Caco-2 (cell line): ENCODE data around the gene SECTM1. TPM values are rescaled to one million over a fixed set of nuclear protein-coding genes. Genes with fewer than 3 reads are reported as not detected.

Experiments used
- BruUV-seq: library from RNA; stranded (reverse); fragments of 400-500 nt; replicated peaks from 2 replicates; lab custom pipeline; 2021; lab: Mats Ljungman, UMichigan
- CTCF ChIA-PET: fragments of 300-600 bp; sonication (Branson Sonifier 250); formaldehyde crosslinking; loops from one replicate; lab custom pipeline; 2022; ENCODE audit warnings: antibody characterized with exemption; lab: Charles Lee
- POLR2A ChIA-PET: fragments of 300-600 bp; sonication (Branson Sonifier 250); formaldehyde crosslinking; loops from one replicate; lab custom pipeline; 2022; ENCODE audit warnings: antibody characterized with exemption; lab: Charles Lee
- DNase-seq, 2 experiments: peaks; one replicate each; pipeline versions ENCODE4 v3.0.0 to v3.0.0-alpha.2; 2020 to 2022
- H3K27me3 ChIP-seq: replicated peaks from 2 replicates; pipeline ENCODE4 v1.6.0; 2011; ENCODE audit warnings: low read length; ENCODE audit not compliant: control insufficient read depth, insufficient read depth
- H3K36me3 ChIP-seq: 2 replicates; pipeline ENCODE4 v1.5.1; 2011; ENCODE audit warnings: low read length; ENCODE audit not compliant: control insufficient read depth, insufficient read depth
- H3K4me1 ChIP-seq: fragments of 250-450 bp; sonication (Bioruptor Pico); 2 replicates; pipeline ENCODE4 v1.5.1; 2020; ENCODE audit warnings: mild to moderate bottlenecking
- H3K4me3 ChIP-seq: 2 replicates; pipeline ENCODE4 v1.5.1; 2011; ENCODE audit warnings: low read depth, mild to moderate bottlenecking, control low read depth, low read length
- H3K9me3 ChIP-seq: fragments of 250-450 bp; sonication (Bioruptor Pico); 2 replicates; pipeline ENCODE4 v1.5.1; 2020; ENCODE audit warnings: mild to moderate bottlenecking, moderate library complexity
- H3K27ac Mint-ChIP-seq: one replicate; pipeline ENCODE4 v1.8.0; 2022; ENCODE audit warnings: mixed read lengths; ENCODE audit not compliant: unreplicated experiment
- H3K27me3 Mint-ChIP-seq: one replicate; pipeline ENCODE4 v1.8.0; 2022; ENCODE audit warnings: mixed read lengths; ENCODE audit not compliant: insufficient read depth, unreplicated experiment
- H3K36me3 Mint-ChIP-seq: one replicate; pipeline ENCODE4 v1.8.0; 2022; ENCODE audit warnings: mild to moderate bottlenecking, mixed read lengths; ENCODE audit not compliant: insufficient read depth, unreplicated experiment
- H3K4me1 Mint-ChIP-seq: one replicate; pipeline ENCODE4 v1.8.0; 2022; ENCODE audit warnings: low read depth, mixed read lengths; ENCODE audit not compliant: unreplicated experiment
- H3K4me3 Mint-ChIP-seq: one replicate; pipeline ENCODE4 v1.8.0; 2022; ENCODE audit warnings: mild to moderate bottlenecking, moderate library complexity, mixed read lengths; ENCODE audit not compliant: unreplicated experiment
- H3K9me3 Mint-ChIP-seq: one replicate; pipeline ENCODE4 v1.8.0; 2022; ENCODE audit warnings: mixed read lengths; ENCODE audit not compliant: unreplicated experiment
- intact Hi-C: fragments of 100-400 bp; cut with micrococcal nuclease; formaldehyde crosslinking; loops from one replicate; pipeline ENCODE4 v1.10.0; 2022; ENCODE audit not compliant: unreplicated experiment
- total RNA-seq: library from RNA; stranded (reverse); gene quantifications from 2 replicates; pipeline ENCODE4 v1.2.3, GENCODE V29; 2022
- TF ChIP-seq, protein P1 (sequence below), 2 experiments: fragments of 200-600 bp in 1 of 2; IDR thresholded peaks; 1 replicate in 1 of 2; 2 replicates in 1 of 2; pipeline versions ENCODE4 v1.5.1 to v1.8.0; 2011 to 2022; ENCODE audit warnings: antibody characterized with exemption in 1 of 2, control low read depth in 1 of 2, inconsistent platforms in 1 of 2, low read depth in 1 of 2, low read length in 1 of 2, mild to moderate bottlenecking in 1 of 2, moderate library complexity in 1 of 2; ENCODE audit not compliant: insufficient read depth in 1 of 2, severe bottlenecking in 1 of 2, unreplicated experiment in 1 of 2

SECTM1 gene
- total RNA-seq, 1 experiment from 2014 or later: 0.75 TPM

DNA sequence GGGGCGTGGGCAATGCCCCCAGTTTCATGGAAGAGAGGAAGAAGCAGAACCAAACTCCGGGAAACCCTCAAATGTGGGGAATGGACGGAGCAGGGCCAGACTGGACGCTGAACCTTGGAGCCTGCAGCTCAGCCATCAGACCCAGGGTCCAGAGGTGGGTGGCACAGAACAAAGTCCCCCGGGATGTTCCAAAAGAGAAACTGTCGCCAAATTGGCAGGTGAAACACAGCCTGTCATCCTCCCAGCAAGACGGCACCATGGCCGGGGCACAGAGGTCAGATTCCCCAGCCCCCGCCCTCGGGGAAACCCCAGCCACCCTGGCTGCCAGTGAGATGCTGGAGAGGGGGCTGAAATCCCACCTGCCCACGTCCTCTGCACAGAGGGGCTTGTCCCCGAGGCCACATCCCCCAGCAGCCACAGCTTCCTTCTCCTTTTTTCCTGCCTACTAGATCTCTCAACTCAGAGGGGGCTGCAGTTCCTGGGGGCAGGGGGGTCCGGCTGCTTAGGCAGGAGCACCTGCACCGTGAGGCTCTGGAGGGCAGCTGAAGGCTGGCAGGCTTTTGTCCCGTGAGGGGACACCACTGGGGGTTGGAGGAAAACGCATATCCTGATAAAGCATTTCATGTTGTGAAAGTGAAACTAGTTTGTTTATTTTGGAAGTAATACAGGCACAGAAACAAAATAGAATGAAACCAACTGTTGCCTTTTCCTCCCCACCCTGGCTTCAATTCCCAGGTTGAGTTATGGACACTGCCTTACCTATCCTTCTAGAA, 1.2 kb upstream of the SECTM1 start:
- peak overlapping the region; percentile 50 for H3K27ac Mint-ChIP-seq
- Histone ChIP-seq H3K9me3 (no peaks in the 10 kb centered on the region), H3K4me1 (peaks cover 26% of the 10 kb centered on the region), H3K36me3 (no peaks in the 10 kb centered on the region), H3K4me3 (no peak overlapping the region), H3K27me3 (no peaks in the 10 kb centered on the region)
- peaks cover 5% of the 10 kb centered on the region for H3K36me3 Mint-ChIP-seq
- no peaks in the 10 kb centered on the region for H3K27me3 Mint-ChIP-seq
- peaks cover 13% of the 10 kb centered on the region for H3K4me1 Mint-ChIP-seq
- no peaks in the 10 kb centered on the region for H3K9me3 Mint-ChIP-seq
- no TSS peak for BruUV-seq
- no peak for DNase-seq
- no peak overlapping the region for H3K4me3 Mint-ChIP-seq
- TF ChIP-seq, protein P1, sequence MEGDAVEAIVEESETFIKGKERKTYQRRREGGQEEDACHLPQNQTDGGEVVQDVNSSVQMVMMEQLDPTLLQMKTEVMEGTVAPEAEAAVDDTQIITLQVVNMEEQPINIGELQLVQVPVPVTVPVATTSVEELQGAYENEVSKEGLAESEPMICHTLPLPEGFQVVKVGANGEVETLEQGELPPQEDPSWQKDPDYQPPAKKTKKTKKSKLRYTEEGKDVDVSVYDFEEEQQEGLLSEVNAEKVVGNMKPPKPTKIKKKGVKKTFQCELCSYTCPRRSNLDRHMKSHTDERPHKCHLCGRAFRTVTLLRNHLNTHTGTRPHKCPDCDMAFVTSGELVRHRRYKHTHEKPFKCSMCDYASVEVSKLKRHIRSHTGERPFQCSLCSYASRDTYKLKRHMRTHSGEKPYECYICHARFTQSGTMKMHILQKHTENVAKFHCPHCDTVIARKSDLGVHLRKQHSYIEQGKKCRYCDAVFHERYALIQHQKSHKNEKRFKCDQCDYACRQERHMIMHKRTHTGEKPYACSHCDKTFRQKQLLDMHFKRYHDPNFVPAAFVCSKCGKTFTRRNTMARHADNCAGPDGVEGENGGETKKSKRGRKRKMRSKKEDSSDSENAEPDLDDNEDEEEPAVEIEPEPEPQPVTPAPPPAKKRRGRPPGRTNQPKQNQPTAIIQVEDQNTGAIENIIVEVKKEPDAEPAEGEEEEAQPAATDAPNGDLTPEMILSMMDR (IDR thresholded peaks at IDR 0.05; ENCODE audit: insufficient read depth in 1 of 2, low read depth in 1 of 2, low read length in 1 of 2, severe bottlenecking in 1 of 2, unreplicated experiment in 1 of 2): no peak
- intact Hi-C loops: no loop called here
- POLR2A ChIA-PET: no interaction called here
- CTCF ChIA-PET: interaction anchor here (0.6 kb wide), 1 partner anchor 9 kb away, joined by 6 read pairs; no protein-coding TSS in a partner anchor

GRCh38 chr17:82334204-82334621, 647 bp upstream of the SECTM1 start:
- H3K4me1 ChIP-seq: peaks cover 23% of the 10 kb centered on the region
- H3K9me3 ChIP-seq: no peaks in the 10 kb centered on the region
- CTCF ChIA-PET: no interaction called here
- POLR2A ChIA-PET: interaction anchor here (0.6 kb wide), 1 partner anchor 69 kb away, joined by 5 read pairs; no protein-coding TSS in a partner anchor
- no TSS peak for BruUV-seq
- no peaks in the 10 kb centered on the region for H3K27me3 Mint-ChIP-seq
- peaks cover 5% of the 10 kb centered on the region for H3K36me3 Mint-ChIP-seq
- H3K36me3 ChIP-seq: no peaks in the 10 kb centered on the region
- TF ChIP-seq, protein P1 (IDR thresholded peaks at IDR 0.05; ENCODE audit: insufficient read depth in 1 of 2, low read depth in 1 of 2, low read length in 1 of 2, severe bottlenecking in 1 of 2, unreplicated experiment in 1 of 2): no peak
- peaks cover 13% of the 10 kb centered on the region for H3K4me1 Mint-ChIP-seq
- H3K27ac Mint-ChIP-seq: no peak overlapping the region
- no peaks in the 10 kb centered on the region for H3K9me3 Mint-ChIP-seq
- no peak overlapping the region for H3K4me3 Mint-ChIP-seq
- no peak overlapping the region for H3K4me3 ChIP-seq
- no peak for DNase-seq
- intact Hi-C loops: no loop called here
- H3K27me3 ChIP-seq: no peaks in the 10 kb centered on the region

DNA sequence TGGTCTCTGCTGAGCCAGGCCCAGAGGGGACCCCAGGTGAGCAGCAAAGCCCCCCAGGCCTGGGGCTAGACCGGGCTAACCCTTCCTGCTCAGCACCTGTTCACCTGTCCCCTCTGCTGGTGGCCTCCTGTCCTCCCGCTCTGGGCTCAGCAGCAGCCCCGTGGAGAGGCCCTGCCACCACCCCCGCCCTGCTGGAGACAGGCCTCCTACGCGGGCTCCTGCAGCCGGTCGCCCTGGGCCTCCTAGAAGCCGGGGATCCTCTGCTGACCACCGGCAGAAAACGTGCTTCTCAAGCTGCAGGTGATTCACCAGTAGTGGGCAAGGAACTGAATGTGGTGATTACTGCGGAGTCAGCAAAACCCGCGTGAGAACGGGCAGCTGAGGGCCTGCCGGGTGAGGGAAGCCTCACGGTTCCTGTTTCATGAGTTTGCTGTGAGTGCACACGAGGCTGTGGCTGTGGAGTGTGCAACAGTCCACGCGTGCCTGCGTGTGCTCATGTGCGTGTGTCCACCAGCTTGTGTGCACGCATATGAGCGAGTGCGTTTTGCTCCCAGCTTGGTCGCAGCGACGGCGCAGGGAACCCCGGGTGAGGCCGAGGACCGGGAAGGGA, 792 bp downstream of the SECTM1 start:
- no peaks in the 10 kb centered on the region for H3K27me3 Mint-ChIP-seq
- peak overlapping the region; percentile 36 for H3K4me3 ChIP-seq

More for the DNA sequence above, 792 bp downstream of the SECTM1 start:
- Histone ChIP-seq H3K4me1 (peaks cover 25% of the 10 kb centered on the region), H3K27me3 (no peaks in the 10 kb centered on the region), H3K9me3 (no peaks in the 10 kb centered on the region), H3K36me3 (no peaks in the 10 kb centered on the region)
- DNase-seq: peak in 1 of 2 experiments; percentile 56
- H3K36me3 Mint-ChIP-seq: peaks cover 5% of the 10 kb centered on the region
- no peaks in the 10 kb centered on the region for H3K9me3 Mint-ChIP-seq
- CTCF ChIA-PET: no interaction called here
- peaks cover 6% of the 10 kb centered on the region for H3K4me1 Mint-ChIP-seq
- H3K4me3 Mint-ChIP-seq: peak overlapping the region; percentile 70
- no TSS peak for BruUV-seq
- POLR2A ChIA-PET: interaction anchor here (0.6 kb wide), 1 partner anchor 76 kb away, joined by 3 read pairs; no protein-coding TSS in a partner anchor
- intact Hi-C loops: no loop called here
- H3K27ac Mint-ChIP-seq: peak overlapping the region; percentile 81
- TF ChIP-seq, protein P1 (IDR thresholded peaks at IDR 0.05; ENCODE audit: insufficient read depth in 1 of 2, low read depth in 1 of 2, low read length in 1 of 2, severe bottlenecking in 1 of 2, unreplicated experiment in 1 of 2): no peak
